Colonic mucosa (tissue), 4 donors: Measurements from ENCODE around the gene UGT1A10. TPM values are rescaled to one million over a fixed set of nuclear protein-coding genes. Genes with fewer than 3 reads are reported as not detected.

Experiments
- DNase-seq: peaks from one replicate; pipeline ENCODE4 v3.0.0-alpha.2; 2020
- H3K27ac ChIP-seq: fragments of 200-600 bp; one replicate; pipeline ENCODE4 v1.8.0; 2021
- H3K27me3 ChIP-seq: fragments of 200-600 bp; one replicate; pipeline ENCODE4 v1.8.0; 2021
- H3K36me3 ChIP-seq: fragments of 200-600 bp; one replicate; pipeline ENCODE4 v1.8.0; 2021
- H3K4me1 ChIP-seq: fragments of 200-600 bp; one replicate; pipeline ENCODE4 v1.8.0; 2021; ENCODE audit warnings: mild to moderate bottlenecking
- H3K4me3 ChIP-seq: fragments of 200-600 bp; one replicate; pipeline ENCODE4 v1.8.0; 2021
- H3K9ac ChIP-seq, 2 donors: one replicate each; pipeline ENCODE4 v1.7.0; 2013; ENCODE audit warnings: control low read depth in 2 of 2, low read depth in 2 of 2, low read length in 2 of 2
- H3K9me3 ChIP-seq: fragments of 200-600 bp; one replicate; pipeline ENCODE4 v1.8.0; 2021
- CTCF ChIP-seq: fragments of 200-600 bp; IDR thresholded peaks from one replicate; pipeline ENCODE4 v1.8.0; 2022; ENCODE audit warnings: antibody characterized with exemption, mild to moderate bottlenecking
- intact Hi-C: fragments of 100-400 bp; cut with DNase I; formaldehyde crosslinking; loops from one replicate; pipeline ENCODE4 v1.14.1; 2022
- total RNA-seq, 2 donors: library from RNA; stranded (reverse); fragmentation: NEBNext Ultra II Directional in 1 of 2; extraction: Animal tissue kit (Norgen Biotek cat#: 25700) in 1 of 2; gene quantifications; one replicate each; pipeline ENCODE4 v1.2.1, GENCODE V29; 2021
- donor health status: healthy.
- donor health status: DM: no; HTN: no; CAD: no.
- donor health status: DM: no; HTN: no; CAD: no.

The UGT1A10 gene
- total RNA-seq, 2 donors from 2014 or later = 45.2 to 82.9 TPM

GRCh38 chr2:233689031-233689430 lies 52.8 kb downstream of the UGT1A10 start:
- Histone ChIP-seq H3K27me3 (no peaks in the 10 kb centered on the region), H3K36me3 (no peaks in the 10 kb centered on the region), H3K4me1 (peaks cover 3% of the 10 kb centered on the region), H3K9me3 (no peaks in the 10 kb centered on the region), H3K27ac (no peak overlapping the region), H3K4me3 (no peak overlapping the region), H3K9ac (no peak overlapping the region)
- no peak for TF ChIP-seq CTCF
- intact Hi-C loops = no loop called here
- no peak for DNase-seq

DNA sequence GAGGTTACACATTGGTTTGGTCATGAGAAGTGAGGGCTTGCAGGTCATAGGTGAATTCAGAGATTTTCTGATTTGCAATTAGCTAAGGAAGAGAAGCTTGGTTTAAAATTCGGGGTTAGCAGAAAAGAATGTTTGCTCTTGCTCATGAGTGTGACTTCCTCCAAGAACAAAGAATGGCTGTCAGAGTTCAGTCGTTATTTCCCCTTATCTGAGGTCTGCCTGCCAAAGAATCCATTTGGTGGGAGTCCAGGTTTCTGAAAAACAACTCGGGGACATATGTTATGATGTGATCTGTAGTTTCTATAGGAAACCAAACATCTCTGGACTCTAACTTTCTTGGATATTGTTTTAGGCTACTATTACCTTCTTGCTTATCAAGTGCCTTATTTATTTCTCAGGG lies 53.3 kb downstream of the UGT1A10 start:
- no peak overlapping the region for H3K27ac ChIP-seq
- H3K4me1 ChIP-seq = peaks cover 3% of the 10 kb centered on the region
- no peaks in the 10 kb centered on the region for H3K36me3 ChIP-seq
- H3K27me3 ChIP-seq = no peaks in the 10 kb centered on the region
- intact Hi-C loops = no loop called here
- no peak for DNase-seq
- TF ChIP-seq CTCF = no peak
- H3K9ac ChIP-seq = no peak overlapping the region
- H3K9me3 ChIP-seq = no peaks in the 10 kb centered on the region
- H3K4me3 ChIP-seq = no peak overlapping the region

DNA sequence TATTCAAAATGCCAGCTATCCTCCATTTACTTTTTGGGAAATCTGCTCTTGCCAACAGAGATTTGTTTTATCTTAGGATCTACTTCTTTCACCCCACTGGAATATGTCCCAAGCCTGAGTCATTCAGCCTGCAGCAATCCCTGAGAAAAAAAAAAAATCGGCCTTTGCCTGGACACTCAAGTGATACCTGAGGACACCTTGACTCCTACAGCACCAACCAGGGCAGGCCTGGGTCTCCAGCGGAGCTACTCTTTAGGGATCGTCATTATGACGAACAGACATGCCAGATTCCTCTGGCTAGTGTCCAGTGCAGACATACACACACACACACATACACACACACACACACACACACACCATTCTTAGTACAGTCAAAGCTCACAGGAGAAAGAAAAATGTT lies 54.2 kb downstream of the UGT1A10 start:
- H3K36me3 ChIP-seq = no peaks in the 10 kb centered on the region
- H3K9ac ChIP-seq = no peak overlapping the region
- no peaks in the 10 kb centered on the region for H3K9me3 ChIP-seq
- intact Hi-C loops = no loop called here
- H3K27ac ChIP-seq = no peak overlapping the region
- no peaks in the 10 kb centered on the region for H3K27me3 ChIP-seq
- peaks cover 3% of the 10 kb centered on the region for H3K4me1 ChIP-seq
- no peak overlapping the region for H3K4me3 ChIP-seq
- no peak for DNase-seq
- TF ChIP-seq CTCF = no peak

DNA sequence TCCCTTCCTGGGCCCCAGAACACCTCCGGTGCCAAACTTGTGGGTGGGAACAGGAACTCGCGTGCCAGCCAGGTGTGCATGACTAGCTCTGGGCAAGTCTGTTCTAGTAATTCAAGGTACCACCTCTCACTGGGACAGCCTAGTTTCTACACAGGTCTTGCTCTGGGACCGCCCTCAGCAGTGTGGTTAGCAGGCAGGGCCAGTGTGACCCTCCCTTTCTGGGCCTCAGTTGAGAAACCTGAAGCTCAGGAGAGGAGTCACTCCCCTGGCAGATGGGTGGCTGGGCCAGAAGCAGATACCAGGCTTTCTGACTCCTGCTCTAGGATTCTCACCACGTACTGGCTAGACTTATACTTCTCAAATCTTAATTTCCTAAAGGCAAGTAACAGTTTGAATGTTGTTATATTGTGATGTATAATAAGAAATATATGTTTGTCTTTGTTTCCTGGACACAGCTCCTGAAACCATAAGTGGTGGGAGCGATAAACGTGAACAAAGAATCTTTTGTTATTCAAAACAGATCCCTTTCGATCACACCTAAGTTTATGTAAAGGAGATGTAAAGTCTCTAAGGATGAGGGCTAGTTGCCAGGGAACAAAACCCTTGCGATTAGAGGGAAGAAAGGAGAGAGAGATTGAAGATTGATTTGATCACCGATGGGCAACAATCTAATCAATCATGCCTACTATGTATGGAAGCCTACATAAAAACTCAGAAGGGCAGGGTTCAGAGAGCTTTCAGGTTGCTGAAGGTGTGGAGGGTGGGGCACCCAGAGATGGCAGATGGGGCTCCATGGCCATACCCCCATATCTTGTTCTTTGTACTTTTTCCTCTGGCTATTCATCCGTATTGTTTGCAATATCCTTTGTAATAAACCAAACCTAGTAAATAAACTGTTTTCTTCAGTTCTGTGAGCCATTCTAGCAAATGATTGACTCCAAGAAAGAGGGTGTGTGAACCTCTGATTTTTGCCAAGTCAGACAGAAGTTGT lies 55.5 kb downstream of the UGT1A10 start:
- H3K4me1 ChIP-seq = peaks cover 3% of the 10 kb centered on the region
- DNase-seq = peak; percentile 58
- TF ChIP-seq CTCF = no peak
- peak overlapping the region; percentile 42 for H3K27ac ChIP-seq
- no peaks in the 10 kb centered on the region for H3K27me3 ChIP-seq
- H3K9ac ChIP-seq = peak overlapping the region in 1 of 2 donors; percentile 36
- no peaks in the 10 kb centered on the region for H3K9me3 ChIP-seq
- H3K36me3 ChIP-seq = no peaks in the 10 kb centered on the region
- no peak overlapping the region for H3K4me3 ChIP-seq
- intact Hi-C loops = no loop called here

- Histone ChIP-seq H3K4me3 (no peak within 1 kb of the TSS), H3K36me3 (no peaks in the 10 kb centered on the region), H3K27me3 (no peaks in the 10 kb centered on the region), H3K4me1 (peaks cover 3% of the 10 kb centered on the region), H3K9ac (peak within 1 kb of the TSS in 1 of 2 donors; percentile 36), H3K9me3 (no peaks in the 10 kb centered on the region), H3K27ac (peak within 1 kb of the TSS; percentile 42)
- intact Hi-C loops = no loop called here
- TF ChIP-seq CTCF = no peak
- DNase-seq = no peak
Measured at GRCh38 chr2:233692648-233693047, 56.4 kb downstream of the UGT1A10 start, which contains the start of gene UGT1A6. Gene UGT1A6 (plus strand): TSS chr2:233692890. CDS start chr2:233693005, 115 bp downstream.
